Stimulated activated memory B cell treated with anti-CD40 and anti-IgM and Interleukin-4, amounts not matched to agents 10 μg/mL and 1 μg/mL and 100 μg/mL, for 72 hours (primary cell): Measurements from ENCODE around the gene NR0B2.
A peak's percentile ranks its signal among the peaks of the same experiment; 100 is the strongest.
"Not testable (repeated sequence)": the region's sequence is repeated elsewhere in the genome, so short reads cannot be mapped to it uniquely, and the experiment has no call there.

Experiments used
- ATAC-seq: fragments of 150-1000 bp; cut with Tn5 transposase; 2 replicates; pipeline ENCODE4 v1.10.0; 2021
- H3K27ac Mint-ChIP-seq: one replicate; pipeline ENCODE4 v1.8.0; 2022; ENCODE audit warnings: mild to moderate bottlenecking, mixed read lengths
- H3K27me3 Mint-ChIP-seq: one replicate; pipeline ENCODE4 v1.8.0; 2022; ENCODE audit warnings: mixed read lengths
- H3K36me3 Mint-ChIP-seq: one replicate; pipeline ENCODE4 v1.8.0; 2022; ENCODE audit warnings: mixed read lengths
- H3K4me1 Mint-ChIP-seq: one replicate; pipeline ENCODE4 v1.8.0; 2022; ENCODE audit warnings: mixed read lengths
- H3K4me3 Mint-ChIP-seq: one replicate; pipeline ENCODE4 v1.8.0; 2022; ENCODE audit warnings: mild to moderate bottlenecking, moderate library complexity, mixed read lengths
- H3K9me3 Mint-ChIP-seq: one replicate; pipeline ENCODE4 v1.8.0; 2022; ENCODE audit warnings: mixed read lengths

NR0B2 gene

GRCh38 chr1:26882696-26883463 lies 30.9 kb downstream of the NR0B2 start:
- Mint-ChIP-seq H3K36me3 (peaks cover 49% of the 10 kb centered on the region), H3K27me3 (no peaks in the 10 kb centered on the region), H3K4me1 (peaks cover 11% of the 10 kb centered on the region), H3K27ac (peak overlapping the region; percentile 29), H3K4me3 (no peak overlapping the region), H3K9me3 (no peaks in the 10 kb centered on the region)
- no peak for ATAC-seq

GRCh38 chr1:26881611-26882010 lies 32.2 kb downstream of the NR0B2 start:
- H3K36me3 Mint-ChIP-seq = peaks cover 49% of the 10 kb centered on the region
- H3K27ac Mint-ChIP-seq, H3K27me3 Mint-ChIP-seq, ATAC-seq, H3K4me3 Mint-ChIP-seq, H3K9me3 Mint-ChIP-seq, H3K4me1 Mint-ChIP-seq: not testable (repeated sequence)

GRCh38 chr1:26879793-26880192 lies 34.0 kb downstream of the NR0B2 start:
- Mint-ChIP-seq H3K36me3 (peaks cover 50% of the 10 kb centered on the region), H3K9me3 (no peaks in the 10 kb centered on the region), H3K27me3 (no peaks in the 10 kb centered on the region), H3K4me3 (no peak overlapping the region), H3K4me1 (no peaks in the 10 kb centered on the region), H3K27ac (no peak overlapping the region)
- no peak for ATAC-seq

GRCh38 chr1:26877326-26877725 lies 36.4 kb downstream of the NR0B2 start:
- no peaks in the 10 kb centered on the region for H3K9me3 Mint-ChIP-seq
- no peak overlapping the region for H3K27ac Mint-ChIP-seq
- H3K36me3 Mint-ChIP-seq = peaks cover 29% of the 10 kb centered on the region
- no peak overlapping the region for H3K4me3 Mint-ChIP-seq
- no peaks in the 10 kb centered on the region for H3K27me3 Mint-ChIP-seq
- no peak for ATAC-seq
- H3K4me1 Mint-ChIP-seq = no peaks in the 10 kb centered on the region

- no peak overlapping the region for H3K27ac Mint-ChIP-seq
- no peak overlapping the region for H3K4me3 Mint-ChIP-seq
- H3K36me3 Mint-ChIP-seq = peaks cover 23% of the 10 kb centered on the region
- H3K27me3 Mint-ChIP-seq = no peaks in the 10 kb centered on the region
- ATAC-seq = no peak
- no peaks in the 10 kb centered on the region for H3K9me3 Mint-ChIP-seq
- no peaks in the 10 kb centered on the region for H3K4me1 Mint-ChIP-seq
Measured at GRCh38 chr1:26874896-26875295, 38.9 kb downstream of the NR0B2 start.

GRCh38 chr1:26873097-26873496 lies 40.7 kb downstream of the NR0B2 start:
- H3K36me3 Mint-ChIP-seq = peaks cover 10% of the 10 kb centered on the region
- not testable (repeated sequence) for H3K27me3 Mint-ChIP-seq, H3K27ac Mint-ChIP-seq, H3K4me3 Mint-ChIP-seq, ATAC-seq, H3K4me1 Mint-ChIP-seq, H3K9me3 Mint-ChIP-seq

- H3K4me3 Mint-ChIP-seq = peak overlapping the region; percentile 92
- peak overlapping the region; percentile 91 for H3K27ac Mint-ChIP-seq
- H3K36me3 Mint-ChIP-seq = no peaks in the 10 kb centered on the region
- H3K9me3 Mint-ChIP-seq = no peaks in the 10 kb centered on the region
- no peaks in the 10 kb centered on the region for H3K27me3 Mint-ChIP-seq
- ATAC-seq = peak; percentile 98
- H3K4me1 Mint-ChIP-seq = peaks cover 33% of the 10 kb centered on the region
Measured at GRCh38 chr1:26864610-26865480, 48.9 kb downstream of the NR0B2 start.

GRCh38 chr1:26863685-26864077 lies 50.1 kb downstream of the NR0B2 start:
- no peak for ATAC-seq
- no peaks in the 10 kb centered on the region for H3K27me3 Mint-ChIP-seq
- peaks cover 33% of the 10 kb centered on the region for H3K4me1 Mint-ChIP-seq
- no peaks in the 10 kb centered on the region for H3K36me3 Mint-ChIP-seq
- peak overlapping the region; percentile 92 for H3K4me3 Mint-ChIP-seq
- H3K27ac Mint-ChIP-seq = peak overlapping the region; percentile 91
- no peaks in the 10 kb centered on the region for H3K9me3 Mint-ChIP-seq

- Mint-ChIP-seq H3K27ac (peak within 1 kb of the TSS; percentile 91), H3K4me1 (peaks cover 33% of the 10 kb centered on the region), H3K9me3 (no peaks in the 10 kb centered on the region), H3K27me3 (no peaks in the 10 kb centered on the region), H3K4me3 (peak within 1 kb of the TSS; percentile 92), H3K36me3 (no peaks in the 10 kb centered on the region)
- ATAC-seq = no peak
Measured at GRCh38 chr1:26862781-26863684, 50.7 kb downstream of the NR0B2 start, which contains the start of gene SFN. TSS of gene SFN (plus strand) at chr1:26863149. CDS start at chr1:26863213, 64 bp downstream.

- H3K27me3 Mint-ChIP-seq = no peaks in the 10 kb centered on the region
- H3K4me1 Mint-ChIP-seq = peaks cover 33% of the 10 kb centered on the region
- ATAC-seq = no peak
- peaks cover 4% of the 10 kb centered on the region for H3K36me3 Mint-ChIP-seq
- H3K9me3 Mint-ChIP-seq = no peaks in the 10 kb centered on the region
- peak overlapping the region; percentile 24 for H3K4me3 Mint-ChIP-seq
- H3K27ac Mint-ChIP-seq = peak overlapping the region; percentile 69
Measured at GRCh38 chr1:26861889-26862378, 51.8 kb downstream of the NR0B2 start.
